GM19043 (cell line): ENCODE results near the gene SND1.
A peak's percentile ranks its signal among the peaks of the same experiment; 100 is the strongest.
"Not testable (repeated sequence)": the region's sequence is repeated elsewhere in the genome, so short reads cannot be mapped to it uniquely, and the experiment has no call there.

ENCODE experiments used
- ATAC-seq: cut with Tn5 transposase; IDR thresholded peaks from one replicate; pipeline ENCODE4 v1.9.1; 2021; ENCODE audit warnings: low read depth; ENCODE audit not compliant: unreplicated experiment

Gene SND1

DNA sequence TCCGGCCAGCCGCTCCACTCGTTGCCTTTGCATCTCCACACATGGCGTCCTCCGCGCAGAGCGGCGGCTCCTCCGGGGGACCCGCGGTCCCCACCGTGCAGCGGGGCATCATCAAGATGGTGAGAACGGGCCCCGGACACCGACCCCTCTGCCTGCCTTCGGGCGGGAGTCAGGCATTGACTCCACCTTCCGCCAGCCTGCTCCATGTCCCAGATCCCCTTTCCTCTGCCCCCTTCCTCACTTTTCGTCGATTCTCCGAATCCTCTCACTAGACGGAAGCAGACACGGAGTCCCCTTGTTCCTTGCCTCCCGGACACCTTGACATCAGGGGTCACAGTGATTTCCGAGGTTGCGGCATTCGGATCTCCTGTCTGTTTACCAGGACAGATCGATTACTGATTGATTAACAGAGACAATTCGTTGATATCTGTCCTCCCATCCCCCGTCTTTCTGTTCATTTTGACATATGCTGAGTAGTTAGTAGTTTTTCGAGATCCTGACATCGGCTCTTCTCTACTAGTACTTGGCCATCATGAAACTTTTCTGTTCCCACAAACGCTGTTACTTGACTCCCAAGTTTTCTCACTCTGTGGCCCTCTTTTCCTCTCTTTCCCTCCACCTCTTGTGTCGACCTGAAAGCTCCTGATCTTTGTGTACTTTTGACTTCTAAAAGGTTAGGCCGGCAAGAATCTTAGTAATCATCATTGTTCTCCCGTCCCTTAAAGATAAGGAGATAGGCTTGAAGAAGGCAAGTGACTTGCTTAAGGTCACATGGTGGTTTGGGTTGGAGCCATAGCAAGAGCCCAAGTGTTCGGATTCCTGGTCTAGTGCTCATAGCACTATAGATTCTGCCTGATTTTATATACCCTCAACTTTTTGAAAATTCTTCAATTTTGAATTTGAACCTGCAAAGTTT is 597 bp downstream of the SND1 start:
- peak; percentile 2 for ATAC-seq

GRCh38 chr7:127653396-127653795 is 1.4 kb downstream of the SND1 start:
- ATAC-seq = no peak

- no peak for ATAC-seq
Measured at GRCh38 chr7:127654404-127655394, 2.7 kb downstream of the SND1 start.

- ATAC-seq = no peak
Measured at GRCh38 chr7:127655720-127656119, 3.7 kb downstream of the SND1 start.

GRCh38 chr7:127657500-127657899 is 5.5 kb downstream of the SND1 start:
- ATAC-seq = no peak

DNA sequence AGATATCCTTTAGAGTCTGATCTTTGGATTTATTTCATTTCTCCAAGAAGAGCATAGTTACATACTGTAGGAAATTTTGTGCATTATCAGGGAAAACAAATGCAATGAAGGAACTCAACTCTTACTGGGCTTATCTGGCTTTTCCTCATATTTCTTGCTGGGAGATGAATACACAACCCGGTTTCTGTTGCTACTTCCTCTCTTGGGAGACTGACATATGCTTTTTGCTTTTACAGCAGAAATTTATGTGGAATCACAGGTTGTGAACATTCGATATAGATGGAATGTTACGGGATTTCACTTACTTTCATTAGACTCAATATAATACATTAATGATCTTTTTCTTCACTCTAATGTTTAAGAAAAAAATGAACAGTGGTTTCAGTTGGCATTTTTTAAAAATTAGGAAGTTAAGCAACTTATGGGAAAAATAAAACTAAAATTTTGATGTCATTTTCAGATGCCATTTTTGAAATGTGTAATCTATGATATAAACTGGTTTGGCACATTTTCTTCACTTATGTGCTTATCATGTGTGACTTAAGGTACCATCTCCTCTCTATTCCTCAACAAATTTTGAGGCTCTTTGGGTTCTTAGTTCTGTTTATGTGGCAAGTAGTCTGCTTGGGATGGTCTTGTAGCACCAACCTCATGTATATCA is 7.1 kb downstream of the SND1 start:
- no peak for ATAC-seq

- no peak for ATAC-seq
Measured at GRCh38 chr7:127665922-127666321, 13.9 kb downstream of the SND1 start.

GRCh38 chr7:127666602-127667001 is 14.6 kb downstream of the SND1 start:
- no peak for ATAC-seq

- no peak for ATAC-seq
Measured at GRCh38 chr7:127667017-127667670, 15.2 kb downstream of the SND1 start.

DNA sequence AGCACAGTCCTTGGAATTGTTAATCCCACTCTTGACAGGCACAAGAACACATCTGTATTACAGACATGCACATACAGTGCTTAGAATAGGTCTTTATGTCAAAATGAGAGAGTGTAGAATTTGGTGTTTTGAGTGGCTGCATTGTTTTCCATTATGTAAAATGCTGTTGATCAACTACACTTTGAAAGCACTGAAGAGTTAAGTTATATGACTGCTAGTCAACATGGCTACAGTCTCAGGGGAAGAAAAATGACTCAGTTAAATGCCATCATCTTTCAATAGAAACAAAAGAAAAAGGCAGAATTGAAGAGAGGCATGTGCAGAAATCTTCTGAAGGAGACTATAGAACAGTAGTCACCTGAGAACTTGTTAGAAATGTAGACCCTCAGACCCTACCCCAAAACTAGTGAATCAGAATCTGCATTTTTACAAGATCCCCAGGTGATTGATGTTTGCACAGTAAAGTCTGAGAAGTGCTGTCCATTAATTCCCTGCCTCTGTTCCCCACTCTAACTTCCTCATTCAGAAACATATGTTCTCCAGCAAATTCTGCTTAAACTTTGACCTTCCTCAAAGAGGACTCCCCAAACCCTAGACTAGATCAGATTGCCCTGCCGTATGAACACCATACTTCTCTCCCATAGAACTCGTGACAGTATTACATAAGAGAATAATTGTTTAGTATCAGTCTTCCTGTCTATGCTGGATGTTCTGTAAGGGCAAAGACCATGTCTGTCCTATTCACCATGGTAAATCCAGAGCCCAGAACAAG is 16.0 kb downstream of the SND1 start:
- no peak for ATAC-seq

DNA sequence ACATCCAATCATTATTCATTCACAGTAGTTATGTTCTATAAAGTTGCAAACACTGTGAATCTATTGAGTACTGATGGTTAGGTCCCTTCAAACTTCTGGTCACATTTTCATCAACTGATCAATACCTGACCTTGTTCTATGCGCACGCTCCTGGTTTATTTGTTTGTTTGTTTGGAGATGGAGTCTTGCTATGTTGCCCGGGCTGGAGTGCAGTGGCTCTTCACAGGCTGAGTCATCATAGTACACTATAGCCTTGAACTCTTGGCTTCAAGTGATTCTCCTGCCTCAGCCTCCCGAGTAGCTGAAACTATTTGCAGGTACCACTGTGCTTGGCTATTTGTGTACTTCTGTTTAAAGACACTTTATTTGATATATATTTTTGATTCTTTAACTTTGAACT is 19.3 kb downstream of the SND1 start:
- no peak for ATAC-seq

DNA sequence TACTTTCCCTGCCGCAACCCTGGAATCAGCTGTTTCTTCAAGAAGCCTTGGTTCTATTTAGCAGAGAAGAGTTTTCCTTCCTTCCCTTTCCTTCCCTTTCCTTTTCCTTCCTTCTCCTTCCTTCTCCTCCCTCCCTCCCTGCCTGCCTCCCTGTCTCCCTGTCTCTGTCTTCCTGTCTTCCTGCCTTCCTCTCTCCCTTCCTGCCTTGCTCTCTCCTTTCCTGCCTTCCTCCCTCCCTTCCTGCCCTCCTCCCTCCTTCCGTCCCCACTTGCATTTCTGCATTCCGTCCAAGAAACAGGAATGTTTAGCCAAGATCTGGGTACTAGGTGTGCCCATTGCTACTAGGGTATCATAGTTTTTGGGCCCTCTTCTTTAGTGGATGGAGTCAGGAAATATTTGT is 21.9 kb downstream of the SND1 start:
- ATAC-seq = no peak

DNA sequence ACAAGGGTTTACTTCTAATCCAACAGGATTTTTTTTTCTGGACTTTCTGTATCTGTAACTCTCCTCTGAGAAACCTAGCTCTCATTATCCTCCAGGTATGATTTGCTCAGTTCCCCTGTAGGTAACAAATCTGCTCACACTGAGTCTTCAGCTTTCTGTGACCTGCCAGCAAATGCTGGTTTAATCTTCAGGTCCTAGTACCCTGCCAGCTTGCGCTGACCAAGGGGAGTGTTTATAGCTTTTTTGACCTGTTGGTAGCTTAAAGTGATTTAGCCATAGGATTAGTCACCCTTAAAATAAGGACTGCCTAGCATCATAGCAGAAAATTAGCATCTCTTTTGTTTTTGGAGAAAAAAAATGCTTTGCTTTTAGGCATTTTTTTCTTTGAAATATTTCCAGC is 22.4 kb downstream of the SND1 start:
- no peak for ATAC-seq

DNA sequence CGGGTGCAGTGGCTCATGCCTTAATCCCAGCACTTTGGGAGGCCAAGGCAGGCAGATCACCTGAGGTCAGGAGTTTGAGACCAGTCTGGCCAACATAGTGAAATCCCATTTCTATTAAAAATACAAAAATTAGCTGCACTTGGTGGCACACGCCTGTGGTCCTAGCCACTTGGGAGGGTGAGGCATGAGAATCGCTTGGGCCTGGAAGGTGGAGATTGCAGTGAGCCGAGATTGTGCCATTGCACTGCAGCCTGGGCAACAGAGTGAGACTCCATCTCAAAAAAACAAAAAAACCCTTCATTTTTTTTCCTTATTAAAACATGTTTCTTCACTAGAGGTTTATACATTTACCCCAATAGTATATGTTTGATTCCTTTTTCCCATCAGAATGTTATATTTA is 22.9 kb downstream of the SND1 start:
- not testable (repeated sequence) for ATAC-seq

DNA sequence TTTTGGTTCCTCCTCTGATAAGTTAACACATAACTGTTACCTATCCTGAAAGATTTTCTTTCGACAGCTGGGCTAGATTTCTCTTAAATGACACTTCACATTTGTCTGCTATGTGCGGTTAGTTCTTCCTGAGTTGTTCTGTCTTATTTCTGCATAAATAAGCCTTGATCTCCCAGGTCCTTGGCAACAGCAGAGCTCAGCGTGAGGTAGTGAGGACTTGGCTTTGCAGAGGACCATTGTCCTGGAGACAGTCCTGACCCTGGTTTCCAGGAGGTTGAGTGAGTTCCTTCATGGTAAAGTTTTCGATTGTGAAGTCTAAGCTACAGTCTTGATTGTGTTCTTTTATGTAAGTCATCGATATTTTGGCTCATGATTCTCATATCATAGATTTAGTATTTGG is 23.7 kb downstream of the SND1 start:
- no peak for ATAC-seq

- ATAC-seq = no peak
Measured at GRCh38 chr7:127677433-127678230, 25.6 kb downstream of the SND1 start.

DNA sequence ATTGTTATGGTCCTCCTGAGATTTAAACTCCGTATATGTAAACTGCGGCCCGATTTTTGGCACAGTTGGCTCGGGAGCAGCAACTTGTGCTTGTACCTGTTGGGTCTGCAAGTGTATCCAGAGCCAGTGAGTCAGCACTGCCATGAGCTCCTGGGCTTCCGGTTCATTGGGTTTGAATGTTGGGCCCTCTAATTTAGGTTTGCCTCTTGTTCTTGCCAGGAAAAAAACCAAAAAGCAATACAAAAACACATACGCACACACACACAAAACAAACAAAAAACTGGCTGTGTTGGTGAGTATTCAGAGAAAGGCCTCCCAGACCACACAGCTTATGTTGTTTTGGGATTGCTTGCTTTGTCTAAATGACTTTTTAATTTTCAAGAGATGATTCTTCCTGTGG is 26.3 kb downstream of the SND1 start:
- no peak for ATAC-seq

- peak; percentile 93 for ATAC-seq
Measured at GRCh38 chr7:127678947-127679346, 27.0 kb downstream of the SND1 start.

DNA sequence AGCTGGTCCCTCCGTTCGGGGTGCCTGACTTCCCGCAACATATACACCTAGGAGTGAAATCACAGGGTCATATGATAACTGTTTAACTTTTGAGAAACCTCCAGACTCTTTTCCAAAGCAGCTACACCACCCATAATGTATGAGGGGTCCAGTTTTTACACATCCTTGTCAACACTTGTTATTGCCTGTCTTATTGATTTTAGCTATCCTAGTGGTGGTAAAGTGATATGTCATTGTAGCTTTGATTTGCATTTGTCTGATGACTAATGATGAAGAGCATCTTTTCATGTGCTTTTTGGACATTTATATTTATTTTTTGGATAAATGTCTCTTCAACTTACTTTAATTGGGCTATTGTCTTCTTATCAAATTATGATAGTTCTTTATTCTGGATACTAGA is 29.0 kb downstream of the SND1 start:
- ATAC-seq = no peak
